GM12878 (cell line): ENCODE data around the gene SMG6.

Source experiments
- CHD2 ChIP-seq: IDR thresholded peaks from 2 replicates; pipeline ENCODE4 v1.6.1; 2011; ENCODE audit warnings: low read depth, low read length, improper control_type of control experiment, borderline replicate concordance
- ESRRA ChIP-seq: IDR thresholded peaks from 2 replicates; pipeline ENCODE4 v1.6.1; 2012; ENCODE audit warnings: mild to moderate bottlenecking, low read length, improper control_type of control experiment
- RAD51 ChIP-seq: fragments of 450-650 bp; IDR thresholded peaks from 2 replicates; pipeline ENCODE4 v1.6.1; 2016; ENCODE audit warnings: moderate library complexity, mild to moderate bottlenecking, inconsistent platforms
- SMC3 ChIP-seq: IDR thresholded peaks from 2 replicates; pipeline ENCODE4 v1.6.1; 2011; ENCODE audit warnings: low read length, improper control_type of control experiment, borderline replicate concordance
- TCF7 ChIP-seq: IDR thresholded peaks from 2 replicates; pipeline ENCODE4 v1.6.1; 2014; ENCODE audit warnings: antibody characterized with exemption, borderline replicate concordance
- TF ChIP-seq, protein P1 (sequence below), 3 experiments: IDR thresholded peaks in 2 of 3; conservative IDR thresholded peaks in 1 of 3; 2 replicates each; pipeline ENCODE4 v1.5.1; 2011; ENCODE audit warnings: low read depth in 3 of 3, low read length in 3 of 3, mild to moderate bottlenecking in 3 of 3, control low read depth in 2 of 3, moderate library complexity in 2 of 3, inconsistent platforms in 1 of 3, mixed read lengths in 1 of 3; ENCODE audit not compliant: control insufficient read depth in 2 of 3, insufficient read depth in 1 of 3; ENCODE audit errors: extremely low read depth in 1 of 3
- TF ChIP-seq, protein P2 (sequence below): IDR thresholded peaks from 2 replicates; pipeline ENCODE4 v1.6.1; 2012; ENCODE audit warnings: mild to moderate bottlenecking, low read depth, low read length
- TF ChIP-seq, protein P3 (sequence below): IDR thresholded peaks from 2 replicates; pipeline ENCODE4 v1.6.1; 2012; ENCODE audit warnings: low read depth, low read length, improper control_type of control experiment

DNA sequence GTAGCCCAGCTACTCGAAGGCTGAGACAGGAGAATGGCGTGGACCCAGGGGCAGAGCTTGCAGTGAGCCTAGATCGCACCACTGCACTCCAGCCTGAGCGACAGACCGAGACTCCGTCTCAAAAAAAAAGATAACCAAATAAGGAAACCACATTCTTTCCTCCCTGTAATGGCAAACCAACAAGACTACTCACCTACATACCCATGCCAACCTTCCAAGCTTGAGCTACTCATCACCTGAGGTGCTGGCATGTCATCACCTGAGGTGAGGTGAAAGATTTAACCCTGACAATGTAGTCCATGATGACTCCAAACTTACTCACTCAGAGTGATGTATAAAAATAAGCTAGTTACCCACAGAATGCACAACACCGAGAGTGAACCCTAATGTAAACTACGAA is 85.2 kb downstream of the SMG6 start:
- TF ChIP-seq, protein P1, sequence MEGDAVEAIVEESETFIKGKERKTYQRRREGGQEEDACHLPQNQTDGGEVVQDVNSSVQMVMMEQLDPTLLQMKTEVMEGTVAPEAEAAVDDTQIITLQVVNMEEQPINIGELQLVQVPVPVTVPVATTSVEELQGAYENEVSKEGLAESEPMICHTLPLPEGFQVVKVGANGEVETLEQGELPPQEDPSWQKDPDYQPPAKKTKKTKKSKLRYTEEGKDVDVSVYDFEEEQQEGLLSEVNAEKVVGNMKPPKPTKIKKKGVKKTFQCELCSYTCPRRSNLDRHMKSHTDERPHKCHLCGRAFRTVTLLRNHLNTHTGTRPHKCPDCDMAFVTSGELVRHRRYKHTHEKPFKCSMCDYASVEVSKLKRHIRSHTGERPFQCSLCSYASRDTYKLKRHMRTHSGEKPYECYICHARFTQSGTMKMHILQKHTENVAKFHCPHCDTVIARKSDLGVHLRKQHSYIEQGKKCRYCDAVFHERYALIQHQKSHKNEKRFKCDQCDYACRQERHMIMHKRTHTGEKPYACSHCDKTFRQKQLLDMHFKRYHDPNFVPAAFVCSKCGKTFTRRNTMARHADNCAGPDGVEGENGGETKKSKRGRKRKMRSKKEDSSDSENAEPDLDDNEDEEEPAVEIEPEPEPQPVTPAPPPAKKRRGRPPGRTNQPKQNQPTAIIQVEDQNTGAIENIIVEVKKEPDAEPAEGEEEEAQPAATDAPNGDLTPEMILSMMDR (IDR thresholded peaks at IDR 0.05 in 2 of 3, conservative IDR thresholded peaks at IDR 0.05 in 1 of 3; ENCODE audit: control insufficient read depth in 2 of 3, extremely low read depth in 1 of 3, insufficient read depth in 1 of 3, low read depth in 3 of 3, low read length in 3 of 3): no peak
- no peak for TF ChIP-seq TCF7
- no peak for TF ChIP-seq SMC3
- TF ChIP-seq, protein P2, sequence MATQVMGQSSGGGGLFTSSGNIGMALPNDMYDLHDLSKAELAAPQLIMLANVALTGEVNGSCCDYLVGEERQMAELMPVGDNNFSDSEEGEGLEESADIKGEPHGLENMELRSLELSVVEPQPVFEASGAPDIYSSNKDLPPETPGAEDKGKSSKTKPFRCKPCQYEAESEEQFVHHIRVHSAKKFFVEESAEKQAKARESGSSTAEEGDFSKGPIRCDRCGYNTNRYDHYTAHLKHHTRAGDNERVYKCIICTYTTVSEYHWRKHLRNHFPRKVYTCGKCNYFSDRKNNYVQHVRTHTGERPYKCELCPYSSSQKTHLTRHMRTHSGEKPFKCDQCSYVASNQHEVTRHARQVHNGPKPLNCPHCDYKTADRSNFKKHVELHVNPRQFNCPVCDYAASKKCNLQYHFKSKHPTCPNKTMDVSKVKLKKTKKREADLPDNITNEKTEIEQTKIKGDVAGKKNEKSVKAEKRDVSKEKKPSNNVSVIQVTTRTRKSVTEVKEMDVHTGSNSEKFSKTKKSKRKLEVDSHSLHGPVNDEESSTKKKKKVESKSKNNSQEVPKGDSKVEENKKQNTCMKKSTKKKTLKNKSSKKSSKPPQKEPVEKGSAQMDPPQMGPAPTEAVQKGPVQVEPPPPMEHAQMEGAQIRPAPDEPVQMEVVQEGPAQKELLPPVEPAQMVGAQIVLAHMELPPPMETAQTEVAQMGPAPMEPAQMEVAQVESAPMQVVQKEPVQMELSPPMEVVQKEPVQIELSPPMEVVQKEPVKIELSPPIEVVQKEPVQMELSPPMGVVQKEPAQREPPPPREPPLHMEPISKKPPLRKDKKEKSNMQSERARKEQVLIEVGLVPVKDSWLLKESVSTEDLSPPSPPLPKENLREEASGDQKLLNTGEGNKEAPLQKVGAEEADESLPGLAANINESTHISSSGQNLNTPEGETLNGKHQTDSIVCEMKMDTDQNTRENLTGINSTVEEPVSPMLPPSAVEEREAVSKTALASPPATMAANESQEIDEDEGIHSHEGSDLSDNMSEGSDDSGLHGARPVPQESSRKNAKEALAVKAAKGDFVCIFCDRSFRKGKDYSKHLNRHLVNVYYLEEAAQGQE: no peak
- TF ChIP-seq RAD51: no peak
- TF ChIP-seq ESRRA: no peak
- TF ChIP-seq CHD2: no peak
- TF ChIP-seq, protein P3, sequence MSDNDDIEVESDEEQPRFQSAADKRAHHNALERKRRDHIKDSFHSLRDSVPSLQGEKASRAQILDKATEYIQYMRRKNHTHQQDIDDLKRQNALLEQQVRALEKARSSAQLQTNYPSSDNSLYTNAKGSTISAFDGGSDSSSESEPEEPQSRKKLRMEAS: no peak
